COLO668 (cell line): ENCODE data around the gene KLHL42.

Experiments used
- DNase-seq: peaks from one replicate; lab custom pipeline; 2025; ENCODE audit not compliant: unreplicated experiment; lab: John Stamatoyannopoulos, UW

Gene KLHL42

DNA sequence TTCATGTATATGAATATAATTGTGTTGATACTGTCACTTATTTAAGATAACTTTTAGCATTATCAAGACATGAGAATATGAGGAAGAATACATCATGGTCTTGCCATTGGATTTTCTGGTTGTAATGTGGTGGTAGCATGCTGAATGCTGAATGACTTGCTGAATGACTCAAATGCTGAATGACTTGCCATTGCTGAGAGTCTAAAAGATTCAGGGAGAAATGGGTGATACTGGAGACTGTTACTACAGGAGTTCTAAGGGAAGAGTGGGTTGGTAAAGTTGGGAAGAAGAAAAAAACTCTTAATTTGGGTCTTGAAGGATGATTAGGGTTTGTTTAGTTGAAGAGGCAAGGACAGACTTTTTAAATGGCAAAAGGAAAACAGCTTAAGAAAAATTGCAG is 72.1 kb downstream of the KLHL42 start:
- no peak for DNase-seq
